ENCODE results near the gene TRIM61. TPM values are rescaled to one million over a fixed set of nuclear protein-coding genes. Genes with fewer than 3 reads are reported as not detected.
"Not testable (repeated sequence)": the region's sequence is repeated elsewhere in the genome, so short reads cannot be mapped to it uniquely, and the experiment has no call there.

Gene TRIM61
- total and polyA plus RNA-seq, 4 donors, result 0.98 to 1.8 (median 1.3) TPM

DNA sequence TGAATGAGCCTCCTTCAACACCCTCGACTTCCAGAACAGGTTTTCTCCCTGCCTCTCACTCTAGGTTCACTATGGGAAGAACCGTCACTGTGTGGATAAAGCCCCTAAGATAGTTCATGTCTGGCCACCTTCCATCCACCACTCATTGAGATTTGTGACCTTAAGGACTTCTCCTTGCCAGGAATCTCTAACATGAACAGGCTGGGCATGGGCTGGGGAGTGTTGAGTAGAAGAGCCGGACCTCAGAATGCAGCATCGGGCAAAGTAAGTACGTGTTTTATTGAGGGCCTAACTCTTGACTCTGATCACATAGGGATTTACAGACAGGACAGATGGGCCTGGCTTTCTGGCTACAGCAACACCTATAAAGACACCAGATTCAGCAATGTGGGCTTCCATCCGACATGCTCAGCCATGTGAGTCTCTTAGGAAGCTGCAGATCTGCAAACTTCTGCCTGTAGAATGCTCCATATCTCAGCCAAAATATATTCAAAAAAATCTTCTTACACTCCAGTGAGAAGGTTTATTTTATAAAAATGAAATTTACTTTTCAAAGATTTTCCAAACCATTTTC is 28.0 kb upstream of the TRIM61 start:
- H3K9ac ChIP-seq (ENCODE audit: insufficient read depth in 1 of 2, low read length in 2 of 2), result no peak overlapping the region
- H3K9me3 ChIP-seq (ENCODE audit: control insufficient read depth in 4 of 4, insufficient read depth in 3 of 4, low read length in 3 of 4), result no peaks in the 10 kb centered on the region
- no peaks in the 10 kb centered on the region for H3K36me3 ChIP-seq (ENCODE audit: control insufficient read depth in 4 of 4, insufficient read depth in 4 of 4, low read length in 4 of 4)
- H3K4me1 ChIP-seq (ENCODE audit: control insufficient read depth in 5 of 5, insufficient read depth in 5 of 5, low read length in 5 of 5), result no peaks in the 10 kb centered on the region
- WGBS, 2 donors, result 69 to 80% methylated on average over 6 of the region's 6 CpGs
- H3K27ac ChIP-seq (ENCODE audit: low read depth in 1 of 2, low read length in 1 of 2), result no peak overlapping the region
- H3K27me3 ChIP-seq (ENCODE audit: control insufficient read depth in 3 of 3, insufficient read depth in 3 of 3, low read length in 2 of 3), result no peaks in the 10 kb centered on the region
- DNase-seq, result no peak
- TF ChIP-seq, protein P1, sequence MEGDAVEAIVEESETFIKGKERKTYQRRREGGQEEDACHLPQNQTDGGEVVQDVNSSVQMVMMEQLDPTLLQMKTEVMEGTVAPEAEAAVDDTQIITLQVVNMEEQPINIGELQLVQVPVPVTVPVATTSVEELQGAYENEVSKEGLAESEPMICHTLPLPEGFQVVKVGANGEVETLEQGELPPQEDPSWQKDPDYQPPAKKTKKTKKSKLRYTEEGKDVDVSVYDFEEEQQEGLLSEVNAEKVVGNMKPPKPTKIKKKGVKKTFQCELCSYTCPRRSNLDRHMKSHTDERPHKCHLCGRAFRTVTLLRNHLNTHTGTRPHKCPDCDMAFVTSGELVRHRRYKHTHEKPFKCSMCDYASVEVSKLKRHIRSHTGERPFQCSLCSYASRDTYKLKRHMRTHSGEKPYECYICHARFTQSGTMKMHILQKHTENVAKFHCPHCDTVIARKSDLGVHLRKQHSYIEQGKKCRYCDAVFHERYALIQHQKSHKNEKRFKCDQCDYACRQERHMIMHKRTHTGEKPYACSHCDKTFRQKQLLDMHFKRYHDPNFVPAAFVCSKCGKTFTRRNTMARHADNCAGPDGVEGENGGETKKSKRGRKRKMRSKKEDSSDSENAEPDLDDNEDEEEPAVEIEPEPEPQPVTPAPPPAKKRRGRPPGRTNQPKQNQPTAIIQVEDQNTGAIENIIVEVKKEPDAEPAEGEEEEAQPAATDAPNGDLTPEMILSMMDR (IDR thresholded peaks at IDR 0.05; ENCODE audit: control extremely low read depth, extremely low read depth), result no peak
- ATAC-seq (ENCODE audit: insufficient read depth, low FRiP score), result no peak
- no peak overlapping the region for H3K4me3 ChIP-seq

DNA sequence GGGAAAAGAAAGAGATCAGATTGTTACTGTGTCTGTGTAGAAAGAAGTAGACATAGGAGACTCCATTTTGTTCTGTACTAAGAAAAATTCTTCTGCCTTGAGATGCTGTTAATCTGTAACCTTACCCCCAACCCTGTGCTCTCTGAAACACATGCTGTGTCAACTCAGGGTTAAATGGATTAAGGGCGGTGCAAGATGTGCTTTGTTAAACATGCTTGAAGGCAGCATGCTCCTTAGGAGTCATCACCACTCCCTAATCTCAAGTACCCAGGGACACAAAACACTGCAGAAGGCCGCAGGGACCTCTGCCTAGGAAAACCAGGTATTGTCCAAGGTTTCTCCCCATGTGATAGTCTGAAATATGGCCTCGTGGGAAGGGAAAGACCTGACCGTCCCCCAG is 24.5 kb upstream of the TRIM61 start:
- H3K27ac ChIP-seq (ENCODE audit: low read depth in 1 of 2, low read length in 1 of 2); H3K36me3 ChIP-seq (ENCODE audit: control insufficient read depth in 4 of 4, insufficient read depth in 4 of 4, low read length in 4 of 4); H3K9ac ChIP-seq (ENCODE audit: insufficient read depth in 1 of 2, low read length in 2 of 2); H3K27me3 ChIP-seq (ENCODE audit: control insufficient read depth in 3 of 3, insufficient read depth in 3 of 3, low read length in 2 of 3); H3K4me3 ChIP-seq; DNase-seq; ATAC-seq (ENCODE audit: insufficient read depth, low FRiP score); H3K9me3 ChIP-seq (ENCODE audit: control insufficient read depth in 4 of 4, insufficient read depth in 3 of 4, low read length in 3 of 4); H3K4me1 ChIP-seq (ENCODE audit: control insufficient read depth in 5 of 5, insufficient read depth in 5 of 5, low read length in 5 of 5): not testable (repeated sequence)
- 57 to 72% methylated on average over 4 of the region's 4 CpGs for WGBS, 2 donors

DNA sequence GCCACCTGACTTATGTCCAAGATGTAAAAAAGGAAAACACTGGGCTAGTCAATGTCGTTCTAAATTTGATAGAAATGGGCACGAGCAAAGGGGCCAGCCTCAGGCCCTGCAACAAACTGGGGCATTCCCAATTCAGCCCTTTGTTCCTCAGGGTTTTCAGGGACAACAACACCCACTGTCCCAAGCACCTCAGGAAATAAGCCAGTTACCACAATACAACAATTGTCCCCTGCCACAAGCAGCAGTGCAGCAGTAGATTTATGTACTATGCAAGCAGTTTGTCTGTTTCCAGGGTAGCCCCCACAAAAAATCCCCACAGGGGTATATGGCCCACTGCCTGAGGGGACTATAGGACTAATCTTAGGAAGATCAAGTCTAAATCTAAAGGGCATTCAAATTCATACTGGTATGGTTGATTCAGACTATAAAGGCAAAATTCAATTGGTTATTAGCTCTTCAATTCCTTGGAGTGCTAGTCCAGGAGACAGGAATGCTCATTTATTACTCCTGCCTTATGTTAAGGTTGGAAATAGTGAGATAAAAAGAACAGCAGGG is 21.1 kb upstream of the TRIM61 start:
- not testable (repeated sequence) for H3K4me1 ChIP-seq (ENCODE audit: control insufficient read depth in 5 of 5, insufficient read depth in 5 of 5, low read length in 5 of 5); H3K27me3 ChIP-seq (ENCODE audit: control insufficient read depth in 3 of 3, insufficient read depth in 3 of 3, low read length in 2 of 3); H3K9ac ChIP-seq (ENCODE audit: insufficient read depth in 1 of 2, low read length in 2 of 2); H3K4me3 ChIP-seq; H3K27ac ChIP-seq (ENCODE audit: low read depth in 1 of 2, low read length in 1 of 2); H3K36me3 ChIP-seq (ENCODE audit: control insufficient read depth in 4 of 4, insufficient read depth in 4 of 4, low read length in 4 of 4); ATAC-seq (ENCODE audit: insufficient read depth, low FRiP score); DNase-seq; H3K9me3 ChIP-seq (ENCODE audit: control insufficient read depth in 4 of 4, insufficient read depth in 3 of 4, low read length in 3 of 4)
- WGBS, 2 donors, result 75 to 76% methylated on average over 2 of the region's 2 CpGs

DNA sequence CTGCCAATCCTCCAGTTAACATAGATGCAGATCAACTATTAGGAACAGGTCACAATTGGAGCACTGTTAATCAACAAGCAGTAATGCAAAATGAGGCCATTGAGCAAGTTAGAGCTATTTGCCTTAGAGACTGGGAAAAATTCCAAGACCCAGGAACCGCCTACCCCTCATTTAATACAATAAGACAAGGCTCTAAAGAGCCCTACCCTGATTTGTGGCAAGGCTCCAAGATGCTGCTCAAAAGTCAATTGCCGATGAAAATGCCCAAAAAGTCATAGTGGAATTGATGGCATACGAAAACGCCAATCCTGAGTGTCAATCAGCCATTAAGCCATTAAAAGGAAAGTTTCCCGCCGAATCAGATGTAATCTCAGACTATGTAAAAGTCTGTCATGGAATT is 20.5 kb upstream of the TRIM61 start:
- DNase-seq, result peak in 2 of 3 donors; percentile 28 to 54
- no peak for ATAC-seq (ENCODE audit: insufficient read depth, low FRiP score)
- H3K4me3 ChIP-seq, result no peak overlapping the region
- no peak overlapping the region for H3K27ac ChIP-seq (ENCODE audit: low read depth in 1 of 2, low read length in 1 of 2)
- H3K36me3 ChIP-seq (ENCODE audit: control insufficient read depth in 4 of 4, insufficient read depth in 4 of 4, low read length in 4 of 4), result no peaks in the 10 kb centered on the region
- TF ChIP-seq, protein P1 (IDR thresholded peaks at IDR 0.05; ENCODE audit: control extremely low read depth, extremely low read depth), result no peak
- WGBS, 2 donors, result 69 to 87% methylated on average over 6 of the region's 6 CpGs
- no peak overlapping the region for H3K9ac ChIP-seq (ENCODE audit: insufficient read depth in 1 of 2, low read length in 2 of 2)
- H3K9me3 ChIP-seq (ENCODE audit: control insufficient read depth in 4 of 4, insufficient read depth in 3 of 4, low read length in 3 of 4), result no peaks in the 10 kb centered on the region
- no peaks in the 10 kb centered on the region for H3K4me1 ChIP-seq (ENCODE audit: control insufficient read depth in 5 of 5, insufficient read depth in 5 of 5, low read length in 5 of 5)
- H3K27me3 ChIP-seq (ENCODE audit: control insufficient read depth in 3 of 3, insufficient read depth in 3 of 3, low read length in 2 of 3), result no peaks in the 10 kb centered on the region
